H54 (cell line): ENCODE results near the gene FRMD4A.

Source experiments
- DNase-seq: peaks from one replicate; pipeline ENCODE4 v3.0.0; 2011; ENCODE audit warnings: low spot score, mixed read lengths; ENCODE audit not compliant: insufficient read length
- FAIRE-seq: peaks from 3 replicates; lab custom pipeline; 2011; peaks lifted over from hg19 to GRCh38; lab: Jason Lieb, UNC
- POLR2A ChIP-seq: IDR thresholded peaks from 2 replicates; pipeline ENCODE4 v1.6.1; 2011; ENCODE audit warnings: low read depth, mild to moderate bottlenecking, low read length

Gene FRMD4A

DNA sequence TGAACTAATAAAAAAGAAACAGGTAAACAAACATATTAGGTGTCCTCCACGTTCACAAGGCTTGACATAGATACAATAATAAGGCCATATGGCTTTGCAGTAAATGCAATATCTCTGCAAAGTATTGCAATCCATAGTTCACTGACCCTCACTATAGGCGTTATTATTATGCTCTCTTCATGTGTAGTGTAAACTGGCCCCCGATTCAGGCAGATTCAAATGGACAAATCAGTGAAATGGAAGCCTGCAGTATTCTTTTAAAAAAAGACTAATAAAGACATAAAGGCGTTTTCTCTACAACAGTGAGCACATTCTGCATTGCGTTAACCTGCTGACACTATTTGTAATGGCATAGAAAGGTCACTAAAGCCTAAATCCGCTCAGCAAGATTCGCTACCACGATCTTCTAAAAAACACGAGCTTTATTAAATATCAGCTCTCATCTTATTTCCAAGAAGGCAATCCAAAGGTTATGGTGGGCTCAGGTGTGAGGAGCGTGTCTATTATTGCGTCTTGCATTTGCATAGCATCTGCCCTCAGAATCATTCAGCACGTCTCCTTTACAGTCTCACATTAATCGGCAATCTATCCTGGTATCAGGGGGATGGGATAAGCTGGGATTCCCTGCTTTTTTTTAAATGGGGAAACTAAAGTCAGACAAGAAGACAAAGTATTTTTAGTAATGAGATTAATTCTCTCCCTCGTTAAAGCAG lies 36.2 kb downstream of the FRMD4A start:
- TF ChIP-seq POLR2A: no peak
- no peak for DNase-seq
- no peak for FAIRE-seq

DNA sequence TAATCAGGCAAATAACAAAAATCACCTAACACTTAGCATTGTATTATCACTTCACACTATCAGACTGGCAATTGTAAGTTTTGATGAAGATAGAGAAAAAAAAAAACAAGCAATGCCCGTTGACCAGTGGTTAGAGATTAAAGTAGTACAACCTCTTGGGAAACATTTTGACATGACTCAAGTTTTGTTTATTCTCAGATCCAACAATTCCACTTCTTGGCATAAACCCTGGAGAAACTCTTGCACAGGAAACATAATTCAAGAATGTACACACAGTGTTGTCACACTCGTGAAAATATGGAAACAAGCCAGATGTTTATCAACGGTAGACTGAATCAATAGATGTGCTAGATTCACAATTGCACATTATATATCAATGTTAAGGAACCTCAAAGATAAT lies 37.2 kb downstream of the FRMD4A start:
- DNase-seq (no peak), FAIRE-seq (no peak)
- no peak for TF ChIP-seq POLR2A

GRCh38 chr10:14291296-14291695 lies 39.4 kb downstream of the FRMD4A start:
- FAIRE-seq (no peak), DNase-seq (no peak)
- no peak for TF ChIP-seq POLR2A

DNA sequence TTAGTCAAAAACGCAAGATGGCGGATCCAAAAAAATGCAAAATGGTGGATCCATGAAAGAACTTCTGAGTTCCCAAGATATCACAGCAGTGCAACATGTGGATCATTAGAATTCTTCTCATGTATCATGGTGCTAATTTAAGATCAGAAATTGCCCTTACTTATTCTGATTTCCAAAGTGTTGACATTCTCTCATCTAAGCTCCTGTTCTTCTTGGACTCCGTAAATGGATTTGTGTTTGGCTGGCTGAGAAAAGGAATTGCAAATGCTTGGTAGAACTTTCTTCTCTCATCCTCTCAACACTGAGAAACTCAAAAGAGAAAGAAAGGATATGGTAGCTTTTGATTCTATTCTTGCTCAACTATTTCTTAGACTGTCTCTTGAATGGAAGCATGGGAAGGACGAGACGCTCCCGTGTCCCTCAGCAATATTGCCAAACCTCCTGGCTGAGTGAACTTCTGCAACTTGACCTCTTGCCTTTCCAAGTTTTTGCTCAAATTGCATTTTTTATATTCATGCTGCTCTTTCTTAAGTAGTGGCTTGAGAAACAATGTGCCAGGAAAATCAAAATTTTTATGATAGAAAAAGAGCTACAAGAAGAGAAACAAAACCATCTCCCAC lies 44.7 kb downstream of the FRMD4A start:
- no peak for DNase-seq
- no peak for TF ChIP-seq POLR2A
- FAIRE-seq: no peak

DNA sequence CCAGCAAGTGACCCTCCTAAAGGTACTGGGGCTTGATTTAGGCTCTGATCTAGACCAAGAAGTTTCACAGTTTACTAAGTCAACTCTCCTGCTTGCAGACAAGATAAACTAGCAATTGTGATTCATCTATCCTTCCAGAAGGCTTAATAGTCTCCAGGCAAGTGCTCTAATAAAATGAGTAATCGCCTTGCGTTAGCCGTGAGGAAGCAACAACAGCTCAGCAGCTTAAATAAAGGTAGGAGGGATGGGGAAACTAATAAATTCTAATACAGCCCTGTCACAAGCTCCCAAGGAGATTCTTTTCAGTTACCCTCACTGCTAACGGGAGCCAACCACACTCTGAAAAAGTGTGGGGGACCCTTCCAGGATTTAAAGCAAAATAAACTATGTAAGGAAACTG lies 48.4 kb downstream of the FRMD4A start:
- FAIRE-seq: no peak
- no peak for DNase-seq
- TF ChIP-seq POLR2A: no peak

- no peak for FAIRE-seq
- no peak for DNase-seq
- no peak for TF ChIP-seq POLR2A
Measured at GRCh38 chr10:14278533-14278932, 52.2 kb downstream of the FRMD4A start.

DNA sequence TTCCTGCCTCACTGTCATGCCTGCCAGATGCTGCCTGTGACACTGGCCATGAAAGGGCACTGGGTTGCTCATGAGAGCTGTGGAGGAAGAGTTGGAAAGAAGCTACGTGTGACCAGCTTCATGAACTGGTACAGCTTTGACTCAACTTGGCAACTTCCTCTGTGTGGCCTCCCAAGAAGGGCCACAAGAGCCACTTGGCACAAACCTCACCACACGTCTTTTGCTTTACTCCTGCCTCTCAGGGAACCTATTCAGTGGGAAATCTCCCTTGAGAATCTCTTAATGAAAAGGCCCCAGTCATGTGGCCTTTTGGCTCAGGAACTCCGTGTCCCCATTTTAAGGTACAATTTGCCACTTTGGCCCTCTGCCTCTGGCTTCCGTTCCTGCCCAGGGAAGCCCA lies 54.5 kb downstream of the FRMD4A start:
- no peak for TF ChIP-seq POLR2A
- DNase-seq (no peak), FAIRE-seq (no peak)

DNA sequence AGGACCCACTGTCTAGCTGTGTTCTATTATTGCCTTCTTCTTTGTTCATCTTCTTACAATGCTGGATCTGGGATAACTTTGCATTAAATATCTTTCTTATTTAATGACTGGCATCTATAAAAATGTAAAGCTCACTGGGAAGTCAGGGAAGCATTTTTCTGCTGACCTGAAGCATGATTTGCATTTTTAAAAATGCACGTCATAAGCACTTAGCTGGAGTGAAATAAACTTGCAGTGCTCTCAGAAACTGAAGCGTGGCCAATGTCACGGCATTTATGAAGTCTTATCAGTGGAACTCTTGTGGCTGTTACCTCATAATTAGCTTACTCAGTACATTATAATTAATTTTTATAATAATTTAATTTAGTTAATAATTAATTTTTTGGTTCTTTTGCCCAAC lies 59.1 kb downstream of the FRMD4A start:
- DNase-seq (no peak), FAIRE-seq (no peak)
- no peak for TF ChIP-seq POLR2A

GRCh38 chr10:14270370-14270769 lies 60.4 kb downstream of the FRMD4A start:
- no peak for FAIRE-seq
- no peak for DNase-seq
- TF ChIP-seq POLR2A: no peak

- FAIRE-seq: no peak
- DNase-seq: no peak
- no peak for TF ChIP-seq POLR2A
Measured at GRCh38 chr10:14265709-14266108, 65.0 kb downstream of the FRMD4A start.

DNA sequence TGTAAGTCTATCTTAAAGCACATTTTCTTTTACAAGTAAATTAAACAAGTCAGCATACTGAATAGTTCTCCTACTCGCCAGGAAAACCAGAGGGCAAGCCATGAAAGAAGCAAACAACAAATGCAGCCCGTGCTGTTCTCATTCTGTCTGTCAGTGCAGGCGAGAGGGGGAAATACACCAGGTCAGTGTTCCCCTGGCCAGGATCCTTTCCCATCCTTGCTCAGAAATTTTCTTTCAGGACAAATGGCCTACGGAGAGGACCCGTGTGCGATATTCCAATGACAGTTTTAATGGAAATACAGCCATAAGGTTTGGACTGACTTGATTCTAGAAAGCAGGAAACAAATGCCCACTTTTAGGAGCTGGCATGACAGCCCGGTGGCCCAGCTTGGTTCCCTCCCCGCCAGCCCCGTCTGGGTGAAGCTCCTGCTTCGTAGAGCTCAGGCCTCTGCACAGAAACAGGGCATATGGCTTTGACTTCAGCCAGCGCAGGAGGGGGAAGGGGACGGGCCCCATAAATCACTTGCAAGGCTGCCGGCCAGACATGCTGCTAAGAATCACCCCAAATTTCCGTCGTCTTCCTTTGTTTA lies 67.8 kb downstream of the FRMD4A start:
- no peak for TF ChIP-seq POLR2A
- FAIRE-seq: no peak
- no peak for DNase-seq

DNA sequence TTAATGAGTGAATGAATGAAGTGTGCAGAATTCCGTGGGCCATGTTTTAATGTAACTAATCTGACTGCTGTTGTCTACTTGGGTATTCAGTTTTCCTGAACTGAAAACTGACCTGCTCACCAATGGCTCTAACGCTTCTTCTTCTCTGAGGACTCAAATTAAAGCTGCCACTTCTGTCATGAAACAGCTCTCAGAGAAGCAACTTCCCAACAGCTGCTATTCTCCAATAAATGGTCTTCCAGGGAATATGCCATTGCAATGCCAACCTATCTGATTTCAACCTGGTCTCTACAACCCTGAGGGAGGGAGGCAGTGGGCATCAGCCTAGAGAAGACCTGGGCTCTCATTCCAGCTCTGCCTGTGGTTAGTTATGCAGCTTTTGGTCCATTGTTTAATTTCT lies 69.4 kb downstream of the FRMD4A start:
- FAIRE-seq: no peak
- DNase-seq: no peak
- TF ChIP-seq POLR2A: no peak

- no peak for TF ChIP-seq POLR2A
- DNase-seq: no peak
- FAIRE-seq: no peak
Measured at GRCh38 chr10:14259696-14260566, 70.8 kb downstream of the FRMD4A start.

GRCh38 chr10:14254368-14254767 lies 76.4 kb downstream of the FRMD4A start:
- no peak for DNase-seq
- TF ChIP-seq POLR2A: no peak

More at GRCh38 chr10:14254368-14254767, 76.4 kb downstream of the FRMD4A start:
- peak; percentile 53 for FAIRE-seq
